CD14-positive monocyte (primary cell): Measurements from ENCODE around the gene UHMK1. TPM values are rescaled to one million over a fixed set of nuclear protein-coding genes. Genes with fewer than 3 reads are reported as not detected.

Experiments used
- DNase-seq, 3 donors: peaks; one replicate each; pipeline ENCODE4 v3.0.0-alpha.2; 2011 to 2022
- H2AFZ ChIP-seq: 2 replicates; pipeline ENCODE4 v1.6.0; 2012; ENCODE audit warnings: mild to moderate bottlenecking, low read depth, low read length, inconsistent platforms; ENCODE audit not compliant: insufficient read depth, poor library complexity, severe bottlenecking
- H3K27ac ChIP-seq, 2 donors: 1 replicate in 1 of 2; 2 replicates in 1 of 2; pipeline ENCODE4 v1.5.1; 2012 to 2013; ENCODE audit warnings: low read length in 2 of 2, control low read depth in 1 of 2, inconsistent platforms in 1 of 2, low read depth in 1 of 2, mild to moderate bottlenecking in 1 of 2
- H3K27me3 ChIP-seq, 2 donors: one replicate each; pipeline versions ENCODE4 v1.6.0 to v1.6.1; 2011 to 2013; ENCODE audit warnings: low read length in 2 of 2; ENCODE audit not compliant: control insufficient read depth in 2 of 2, insufficient read depth in 2 of 2
- H3K36me3 ChIP-seq, 2 donors: replicated peaks in 1 of 2; 1 replicate in 1 of 2; 2 replicates in 1 of 2; pipeline versions ENCODE4 v1.5.1 to v1.6.1; 2012 to 2013; ENCODE audit warnings: low read length in 2 of 2, control low read depth in 1 of 2, inconsistent platforms in 1 of 2, mild to moderate bottlenecking in 1 of 2; ENCODE audit not compliant: insufficient read depth in 2 of 2, control insufficient read depth in 1 of 2
- H3K4me1 ChIP-seq, 2 donors: 1 replicate in 1 of 2; 2 replicates in 1 of 2; pipeline versions ENCODE4 v1.5.1 to v1.6.1; 2012 to 2013; ENCODE audit warnings: low read length in 2 of 2, control low read depth in 1 of 2, inconsistent platforms in 1 of 2, mild to moderate bottlenecking in 1 of 2, moderate library complexity in 1 of 2; ENCODE audit not compliant: insufficient read depth in 2 of 2, control insufficient read depth in 1 of 2
- H3K4me2 ChIP-seq: replicated peaks from 2 replicates; pipeline ENCODE3; 2012; ENCODE audit warnings: low read length, moderate library complexity, mild to moderate bottlenecking; ENCODE audit not compliant: poor library complexity, severe bottlenecking; ENCODE audit errors: extremely low read depth
- H3K4me3 ChIP-seq, 3 experiments: fragments of 200-600 bp in 1 of 3; sonication (generic) in 1 of 3; replicated peaks in 1 of 3; 1 replicate in 2 of 3; 2 replicates in 1 of 3; pipeline ENCODE4 v1.5.1; 2011 to 2013; ENCODE audit warnings: low read length in 3 of 3, mild to moderate bottlenecking in 3 of 3, control low read depth in 2 of 3, low read depth in 2 of 3, inconsistent platforms in 1 of 3, moderate library complexity in 1 of 3
- H3K79me2 ChIP-seq: 2 replicates; pipeline ENCODE4 v1.6.0; 2012; ENCODE audit warnings: mild to moderate bottlenecking, control low read depth, inconsistent platforms, low read length, moderate library complexity; ENCODE audit not compliant: insufficient read depth
- H3K9ac ChIP-seq: 2 replicates; pipeline ENCODE4 v1.6.0; 2017; ENCODE audit warnings: low read length, mild to moderate bottlenecking; ENCODE audit not compliant: insufficient read depth, poor library complexity, severe bottlenecking
- H3K9me3 ChIP-seq, 2 donors: replicated peaks in 1 of 2; 1 replicate in 1 of 2; 2 replicates in 1 of 2; pipeline versions ENCODE4 v1.5.1 to v1.6.1; 2012 to 2013; ENCODE audit warnings: low read length in 2 of 2, control low read depth in 1 of 2; ENCODE audit not compliant: control insufficient read depth in 1 of 2, insufficient read depth in 1 of 2
- H4K20me1 ChIP-seq: 2 replicates; pipeline ENCODE4 v1.6.0; 2012; ENCODE audit warnings: mild to moderate bottlenecking, low read length, control low read depth, moderate library complexity; ENCODE audit not compliant: insufficient read depth
- H3K27ac Mint-ChIP-seq, 7 donors: one replicate each; pipeline ENCODE4 v1.8.0; 2020; ENCODE audit warnings: mild to moderate bottlenecking in 7 of 7, mixed read lengths in 7 of 7, moderate library complexity in 6 of 7, inconsistent platforms in 2 of 7
- H3K27me3 Mint-ChIP-seq, 3 donors: one replicate each; pipeline ENCODE4 v1.8.0; 2021 to 2022; ENCODE audit warnings: low read depth in 3 of 3, mild to moderate bottlenecking in 3 of 3, mixed read lengths in 3 of 3, moderate library complexity in 3 of 3, inconsistent platforms in 1 of 3
- H3K36me3 Mint-ChIP-seq, 2 donors: one replicate each; pipeline ENCODE4 v1.8.0; 2020; ENCODE audit warnings: mixed read lengths in 2 of 2, inconsistent platforms in 1 of 2, mild to moderate bottlenecking in 1 of 2
- H3K4me1 Mint-ChIP-seq: one replicate; pipeline ENCODE4 v1.8.0; 2020; ENCODE audit warnings: mild to moderate bottlenecking, mixed read lengths
- H3K4me3 Mint-ChIP-seq, 2 donors: one replicate each; pipeline ENCODE4 v1.8.0; 2020; ENCODE audit warnings: mild to moderate bottlenecking in 2 of 2, mixed read lengths in 2 of 2, moderate library complexity in 1 of 2
- H3K9me3 Mint-ChIP-seq, 7 donors: one replicate each; pipeline ENCODE4 v1.8.0; 2020 to 2022; ENCODE audit warnings: mixed read lengths in 7 of 7, mild to moderate bottlenecking in 6 of 7, moderate library complexity in 6 of 7, inconsistent platforms in 2 of 7
- WGBS: methylation state at CpG from one replicate; pipeline ENCODE4 v1.1.5; 2013; ENCODE audit warnings: missing lambda C conversion rate; ENCODE audit not compliant: insufficient coverage; 5-methylcytosine and 5-hydroxymethylcytosine counted together
- intact Hi-C, 2 donors: fragments of 100-400 bp; cut with micrococcal nuclease; formaldehyde crosslinking; loops; one replicate each; pipeline versions ENCODE4 v1.15.0 to v1.15.1; 2023
- polyA plus RNA-seq, 3 donors: library from polyadenylated mRNA; depleted of rRNA in 1 of 3; unstranded in 2 of 3; stranded (reverse) in 1 of 3; fragments of 300-500 nt in 2 of 3; fragments of >200 nt in 1 of 3; fragmentation: Illumina TruSeq in 2 of 3; gene quantifications; 1 replicate in 2 of 3; 2 replicates in 1 of 3; pipeline ENCODE4 v1.2.3, GENCODE V29; 2012 to 2021
- small RNA-seq: library from RNA; depleted of rRNA; stranded (forward); fragments of <200 nt; gene quantifications from one replicate; pipeline ENCODE3, GENCODE V24; 2012; ENCODE audit warnings: low read depth; ENCODE audit not compliant: insufficient read length
- TF ChIP-seq, protein P1 (sequence below): fragments of 200-600 bp; IDR thresholded peaks from one replicate; pipeline ENCODE4 v1.8.0; 2022; ENCODE audit warnings: antibody characterized with exemption, mild to moderate bottlenecking

Gene UHMK1
- polyA plus RNA-seq, 3 donors, result 14.9 to 38.2 (median 27.7) TPM

DNA sequence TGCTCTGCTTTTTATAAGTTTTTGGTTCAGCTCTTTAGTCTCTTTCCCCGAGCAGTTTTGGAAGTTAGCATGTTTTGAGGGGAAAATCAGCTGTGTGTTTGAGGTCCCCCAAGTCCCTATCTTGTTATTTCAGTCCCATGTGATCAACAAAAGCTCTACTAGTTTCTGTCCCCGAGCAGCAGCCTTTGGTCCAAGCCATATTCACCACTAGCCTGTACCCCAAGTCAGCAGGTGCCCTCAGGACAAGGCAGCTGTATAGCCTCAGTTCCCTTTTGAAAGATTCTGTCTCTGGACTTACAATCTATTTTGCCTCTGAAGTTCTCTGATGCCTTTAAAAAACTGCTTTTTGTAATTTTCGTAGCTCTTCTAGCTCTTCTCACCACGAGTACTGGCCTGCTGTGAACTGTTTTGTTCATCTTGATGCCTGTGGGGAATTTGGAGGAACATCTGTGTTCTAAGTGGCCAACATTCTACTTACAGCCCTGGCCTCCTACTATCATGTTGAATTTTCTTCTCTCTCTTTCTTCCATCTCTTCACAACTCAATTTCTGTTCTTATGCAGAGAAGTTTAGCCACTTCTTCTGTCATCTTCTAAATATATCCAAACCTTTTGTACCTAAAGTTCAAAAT is 80.6 kb downstream of the UHMK1 start:
- no peak overlapping the region for H3K4me3 Mint-ChIP-seq

DNA sequence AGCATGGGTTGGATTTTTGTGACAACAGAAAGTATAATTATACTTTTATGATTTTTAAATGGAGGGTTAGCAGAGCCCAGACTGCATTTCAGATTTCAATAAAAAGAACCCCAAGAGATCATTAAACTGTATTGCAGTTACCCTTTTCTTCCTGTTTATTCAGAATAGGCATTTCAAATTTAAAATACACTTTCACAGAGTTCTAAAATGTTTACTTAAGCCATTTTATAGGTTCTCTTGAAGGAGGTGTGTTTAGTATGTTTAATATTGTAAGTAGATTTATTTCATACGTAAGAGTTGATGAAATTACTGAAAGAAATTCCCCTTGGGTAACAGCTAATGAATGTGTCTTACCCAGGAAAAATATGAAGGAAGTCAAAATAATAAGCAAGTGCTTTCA is 81.3 kb downstream of the UHMK1 start:
- Mint-ChIP-seq H3K4me3 (no peak overlapping the region), H3K4me1 (no peaks in the 10 kb centered on the region), H3K9me3 (no peaks in the 10 kb centered on the region), H3K27ac (no peak overlapping the region), H3K36me3 (peaks cover 8 to 15% of the 10 kb centered on the region in 2 donors), H3K27me3 (no peaks in the 10 kb centered on the region)
- no peak overlapping the region for H2AFZ ChIP-seq
- H3K9ac ChIP-seq, result no peak overlapping the region
- H3K4me3 ChIP-seq, result no peak overlapping the region
- H3K36me3 ChIP-seq, result peaks cover 6 to 11% of the 10 kb centered on the region in 2 donors
- H3K4me2 ChIP-seq, result no peak overlapping the region
- no peak overlapping the region for H3K27ac ChIP-seq
- H3K79me2 ChIP-seq, result no peaks in the 10 kb centered on the region
- TF ChIP-seq, protein P1, sequence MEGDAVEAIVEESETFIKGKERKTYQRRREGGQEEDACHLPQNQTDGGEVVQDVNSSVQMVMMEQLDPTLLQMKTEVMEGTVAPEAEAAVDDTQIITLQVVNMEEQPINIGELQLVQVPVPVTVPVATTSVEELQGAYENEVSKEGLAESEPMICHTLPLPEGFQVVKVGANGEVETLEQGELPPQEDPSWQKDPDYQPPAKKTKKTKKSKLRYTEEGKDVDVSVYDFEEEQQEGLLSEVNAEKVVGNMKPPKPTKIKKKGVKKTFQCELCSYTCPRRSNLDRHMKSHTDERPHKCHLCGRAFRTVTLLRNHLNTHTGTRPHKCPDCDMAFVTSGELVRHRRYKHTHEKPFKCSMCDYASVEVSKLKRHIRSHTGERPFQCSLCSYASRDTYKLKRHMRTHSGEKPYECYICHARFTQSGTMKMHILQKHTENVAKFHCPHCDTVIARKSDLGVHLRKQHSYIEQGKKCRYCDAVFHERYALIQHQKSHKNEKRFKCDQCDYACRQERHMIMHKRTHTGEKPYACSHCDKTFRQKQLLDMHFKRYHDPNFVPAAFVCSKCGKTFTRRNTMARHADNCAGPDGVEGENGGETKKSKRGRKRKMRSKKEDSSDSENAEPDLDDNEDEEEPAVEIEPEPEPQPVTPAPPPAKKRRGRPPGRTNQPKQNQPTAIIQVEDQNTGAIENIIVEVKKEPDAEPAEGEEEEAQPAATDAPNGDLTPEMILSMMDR, result no peak
- intact Hi-C loops, result no loop called here
- H3K27me3 ChIP-seq, result no peaks in the 10 kb centered on the region
- no peak for DNase-seq
- H3K4me1 ChIP-seq, result no peaks in the 10 kb centered on the region
- H3K9me3 ChIP-seq, result no peaks in the 10 kb centered on the region
- H4K20me1 ChIP-seq, result no peaks in the 10 kb centered on the region
- WGBS, result 100% methylated on average over 1 of the region's 1 CpG

More for the DNA sequence above, 80.6 kb downstream of the UHMK1 start:
- Histone ChIP-seq H3K4me2 (no peak overlapping the region), H4K20me1 (no peaks in the 10 kb centered on the region), H3K36me3 (peaks cover 6 to 11% of the 10 kb centered on the region in 2 donors), H2AFZ (no peak overlapping the region), H3K4me1 (no peaks in the 10 kb centered on the region), H3K9ac (no peak overlapping the region), H3K79me2 (no peaks in the 10 kb centered on the region), H3K27me3 (no peaks in the 10 kb centered on the region), H3K4me3 (no peak overlapping the region), H3K27ac (no peak overlapping the region), H3K9me3 (no peaks in the 10 kb centered on the region)
- TF ChIP-seq, protein P1, result no peak
- no peaks in the 10 kb centered on the region for H3K9me3 Mint-ChIP-seq
- DNase-seq, result no peak
- H3K27ac Mint-ChIP-seq, result peak overlapping the region in 1 of 7 donors; percentile 3
- H3K36me3 Mint-ChIP-seq, result peaks cover 8 to 13% of the 10 kb centered on the region in 2 donors
- intact Hi-C loops, result no loop called here
- no peaks in the 10 kb centered on the region for H3K27me3 Mint-ChIP-seq
- WGBS, result 67% methylated on average over 1 of the region's 4 CpGs
- no peaks in the 10 kb centered on the region for H3K4me1 Mint-ChIP-seq

Small RNA genes lying within 50 kb of the gene (small RNA-seq; reads per million reads assigned to genes)
- gene UQCRBP2, result not detected

Other genes starting within 250 kb of the UHMK1 start
- gene SPATA46, start 121.0 kb upstream of the UHMK1 start, polyA plus RNA-seq, result not detected
- under 1 TPM in 2 of 3 donors, not detected in 1; 0.10 to 0.31 TPM for gene C1orf226, start 116.1 kb upstream of the UHMK1 start, polyA plus RNA-seq
- gene SH2D1B, start 85.7 kb upstream of the UHMK1 start, polyA plus RNA-seq, result 1 to 10 TPM in 2 of 3 donors, under 1 TPM in 1; 0.88 to 2.9 (median 1.7) TPM
- gene UAP1, start 63.9 kb downstream of the UHMK1 start, polyA plus RNA-seq, result 1 to 10 TPM; 2.8 to 7.2 (median 5.9) TPM
- gene DDR2, start 134.6 kb downstream of the UHMK1 start, polyA plus RNA-seq, result under 1 TPM in 1 of 3 donors, not detected in 2; 0.07 TPM